Measurements from ENCODE around the gene TIMM44. TPM values are rescaled to one million over a fixed set of nuclear protein-coding genes. Genes with fewer than 3 reads are reported as not detected.

TIMM44 gene
- total and polyA plus RNA-seq, 2 of the 8 experiments (the other 6 are each of a cell fraction or from before 2014, with no cell fraction given): 131 to 150 TPM

DNA sequence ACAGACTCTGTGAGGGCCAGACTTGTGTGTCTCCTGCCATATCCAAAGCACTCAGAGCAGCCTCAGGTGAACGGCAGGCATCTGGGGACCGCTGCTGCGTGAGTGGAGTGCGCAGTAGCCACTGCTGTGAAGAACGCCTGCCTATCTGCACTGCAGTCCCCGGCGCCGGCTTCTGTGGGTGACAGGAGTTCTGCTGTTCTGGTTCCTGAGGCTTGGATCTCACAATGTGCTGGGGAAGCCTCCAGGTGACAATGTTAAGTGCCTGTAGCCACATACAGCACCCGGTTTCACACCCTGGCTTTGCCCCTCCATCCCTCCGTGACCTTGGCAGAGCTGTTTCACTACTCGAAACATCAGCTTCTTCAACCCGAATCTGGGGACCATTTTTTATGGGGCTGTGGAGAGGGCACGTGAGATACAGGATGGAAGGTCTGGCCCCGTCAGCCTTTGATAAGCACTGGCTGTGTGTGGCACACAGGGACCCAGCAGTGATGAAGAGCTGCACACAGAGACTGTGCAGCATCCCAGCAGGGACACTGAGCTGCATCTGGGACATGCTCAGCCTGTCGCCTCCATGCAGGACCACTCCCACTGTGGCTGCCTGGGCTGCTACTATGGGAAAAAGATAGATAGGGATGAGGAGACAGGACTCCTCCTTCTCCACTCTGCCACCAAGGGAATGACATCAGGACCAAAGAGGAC, 33.7 kb upstream of the TIMM44 start:
- CTCF ChIA-PET (ENCODE audit: partially characterized antibody): interaction anchor here (1.1 to 1.2 kb wide), 3 partner anchors 13 to 33 kb away, joined by 3 to 4 read pairs (median 4); partner anchors contain the start of gene TIMM44
- H4K20me1 ChIP-seq (replicated peaks in 1 of 2; ENCODE audit: control insufficient read depth in 1 of 2, insufficient read depth in 2 of 2, low read length in 2 of 2): peaks cover 21 to 47% of the 10 kb centered on the region in 2 experiments
- POLR2A ChIA-PET (ENCODE audit: partially characterized antibody): interaction anchor here (0.6 to 1.4 kb wide), 3 partner anchors 10 to 41 kb away, joined by 3 to 5 read pairs (median 3); partner anchors contain the start of gene TIMM44

More for the DNA sequence above, 33.7 kb upstream of the TIMM44 start:
- Histone ChIP-seq H2AFZ (ENCODE audit: low read length) (no peak overlapping the region), H3K14ac (ENCODE audit: insufficient read length) (no peak overlapping the region), H2BK20ac (ENCODE audit: low read length) (no peak overlapping the region), H3K79me1 (ENCODE audit: low read depth, low read length) (peaks cover 13% of the 10 kb centered on the region), H3K18ac (ENCODE audit: extremely low read depth, low read length) (no peak overlapping the region), H3K56ac (replicated peaks; ENCODE audit: insufficient read length, low read depth, low read length) (no peak overlapping the region), H4K91ac (replicated peaks; ENCODE audit: insufficient read length, low read length) (no peak overlapping the region), H2BK120ac (replicated peaks; ENCODE audit: low read depth, low read length) (no peak overlapping the region), H3K36me3 (ENCODE audit: control insufficient read depth in 2 of 4, insufficient read depth in 4 of 4, low read length in 3 of 4) (peaks cover 28 to 74% (median 53%) of the 10 kb centered on the region in 4 experiments), H3K4me3 (ENCODE audit: extremely low read depth in 1 of 4, insufficient read depth in 2 of 4, low read depth in 3 of 4, low read length in 4 of 4) (no peak overlapping the region; a peak in 1 of 8 replicates), H2BK15ac (ENCODE audit: low read length) (no peak overlapping the region), H3K79me2 (ENCODE audit: control insufficient read depth in 1 of 2, insufficient read depth in 2 of 2, low read length in 2 of 2) (no peaks in the 10 kb centered on the region; a peak in 1 of 4 replicates), H4K8ac (ENCODE audit: extremely low read depth, insufficient read depth, low read length) (no peak overlapping the region), H2BK5ac (ENCODE audit: low read depth, low read length) (no peak overlapping the region), H2AK5ac (ENCODE audit: low read depth, low read length) (no peak overlapping the region), H3K9ac (replicated peaks in 1 of 4; ENCODE audit: extremely low read depth in 1 of 4, low read depth in 3 of 4, low read length in 3 of 4) (no peak overlapping the region), H3K4me2 (ENCODE audit: insufficient read depth in 1 of 2, low read depth in 2 of 2, low read length in 2 of 2) (no peak overlapping the region), H3K4ac (replicated peaks; ENCODE audit: insufficient read length, low read depth, low read length) (no peak overlapping the region), H3K9me3 (ENCODE audit: insufficient read depth in 2 of 2, low read depth in 1 of 2, low read length in 1 of 2) (no peaks in the 10 kb centered on the region), H3K4me1 (replicated peaks in 1 of 4; ENCODE audit: control insufficient read depth in 3 of 4, insufficient read depth in 4 of 4, low read length in 3 of 4) (no peaks in the 10 kb centered on the region), H2BK12ac (ENCODE audit: low read depth, low read length) (no peak overlapping the region), H3K27ac (ENCODE audit: low read depth, low read length) (no peak overlapping the region), H3K23ac (ENCODE audit: insufficient read length) (no peak overlapping the region), H3K27me3 (replicated peaks in 1 of 4; ENCODE audit: control insufficient read depth in 3 of 4, extremely low read depth in 1 of 4, insufficient read depth in 3 of 4, low read length in 3 of 4) (no peaks in the 10 kb centered on the region), H4K5ac (ENCODE audit: insufficient read length, low read depth, low read length) (no peak overlapping the region), H3K23me2 (ENCODE audit: low read depth, low read length) (no peaks in the 10 kb centered on the region)
- TF ChIP-seq POLR2AphosphoS5 (IDR thresholded peaks at IDR 0.05; ENCODE audit: low read depth, low read length) (no peak), CBX5 (IDR thresholded peaks at IDR 0.05; ENCODE audit: low read depth, low read length) (no peak)
- TF ChIP-seq, protein P1, sequence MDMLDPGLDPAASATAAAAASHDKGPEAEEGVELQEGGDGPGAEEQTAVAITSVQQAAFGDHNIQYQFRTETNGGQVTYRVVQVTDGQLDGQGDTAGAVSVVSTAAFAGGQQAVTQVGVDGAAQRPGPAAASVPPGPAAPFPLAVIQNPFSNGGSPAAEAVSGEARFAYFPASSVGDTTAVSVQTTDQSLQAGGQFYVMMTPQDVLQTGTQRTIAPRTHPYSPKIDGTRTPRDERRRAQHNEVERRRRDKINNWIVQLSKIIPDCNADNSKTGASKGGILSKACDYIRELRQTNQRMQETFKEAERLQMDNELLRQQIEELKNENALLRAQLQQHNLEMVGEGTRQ (IDR thresholded peaks at IDR 0.05; ENCODE audit: low read length): no peak
- DNase-seq (ENCODE audit: low read depth in 1 of 2, low spot score in 2 of 2): no peak
- no peak for FAIRE-seq
- WGBS, 2 experiments (ENCODE audit: extremely low coverage in 1 of 2, insufficient coverage in 1 of 2, insufficient read length in 1 of 2, insufficient replicate concordance in 2 of 2, low coverage in 1 of 2, low lambda C conversion rate in 2 of 2, missing lambda C conversion rate in 1 of 2): 94% methylated on average over 15 of the region's 15 CpGs; no CpG with 5 or more reads in 1 of the 2 experiments
